Neuronal stem cell (in vitro differentiated cells): Measurements from ENCODE around the gene CUL4B. TPM values are rescaled to one million over a fixed set of nuclear protein-coding genes. Genes with fewer than 3 reads are reported as not detected.
"Not testable (repeated sequence)": the region's sequence is repeated elsewhere in the genome, so short reads cannot be mapped to it uniquely, and the experiment has no call there.

Experiments used
- DNase-seq: peaks from one replicate; pipeline ENCODE4 v3.0.0-alpha.2; 2013; ENCODE audit warnings: low spot score
- H2AFZ ChIP-seq: one replicate; pipeline ENCODE4 v1.6.1; 2013; ENCODE audit warnings: mild to moderate bottlenecking, low read length, inconsistent platforms
- H2AK5ac ChIP-seq: 2 replicates; pipeline ENCODE4 v1.6.1; 2013; ENCODE audit warnings: low read depth, mild to moderate bottlenecking, inconsistent platforms, low read length, moderate library complexity, mixed read lengths
- H2BK120ac ChIP-seq: 2 replicates; pipeline ENCODE4 v1.6.1; 2013; ENCODE audit warnings: low read depth, mild to moderate bottlenecking, inconsistent platforms, low read length, moderate library complexity, mixed read lengths
- H2BK12ac ChIP-seq: one replicate; pipeline ENCODE4 v1.6.1; 2013; ENCODE audit warnings: low read length, inconsistent platforms
- H2BK15ac ChIP-seq: 2 replicates; pipeline ENCODE4 v1.6.1; 2013; ENCODE audit warnings: mild to moderate bottlenecking, low read length, inconsistent platforms, mixed read lengths
- H2BK5ac ChIP-seq: one replicate; pipeline ENCODE4 v1.6.1; 2013; ENCODE audit warnings: inconsistent platforms, mild to moderate bottlenecking, low read length, moderate library complexity
- H3K14ac ChIP-seq: one replicate; pipeline ENCODE4 v1.6.1; 2013; ENCODE audit warnings: low read length, inconsistent platforms
- H3K18ac ChIP-seq: 2 replicates; pipeline ENCODE4 v1.6.1; 2013; ENCODE audit warnings: low read length, inconsistent platforms
- H3K23ac ChIP-seq: 2 replicates; pipeline ENCODE4 v1.6.1; 2013; ENCODE audit warnings: low read depth, mild to moderate bottlenecking, mixed read lengths, low read length, inconsistent platforms; ENCODE audit not compliant: poor library complexity
- H3K27ac ChIP-seq: replicated peaks from 3 replicates; pipeline ENCODE4 v1.5.1; 2013; ENCODE audit warnings: low read length, inconsistent platforms
- H3K27me3 ChIP-seq, 3 experiments: 2 replicates each; pipeline ENCODE4 v1.6.1; 2013; ENCODE audit warnings: low read length in 3 of 3, mild to moderate bottlenecking in 2 of 3, inconsistent platforms in 1 of 3, low read depth in 1 of 3, mixed read lengths in 1 of 3, moderate library complexity in 1 of 3; ENCODE audit not compliant: control insufficient read depth in 3 of 3, insufficient read depth in 3 of 3
- H3K36me3 ChIP-seq, 2 donors: replicated peaks in 1 of 2; 2 replicates each; pipeline ENCODE4 v1.6.1; 2013; ENCODE audit warnings: low read length in 2 of 2; ENCODE audit not compliant: control insufficient read depth in 2 of 2, insufficient read depth in 2 of 2
- H3K4ac ChIP-seq: 2 replicates; pipeline ENCODE4 v1.6.1; 2013; ENCODE audit warnings: inconsistent platforms, mild to moderate bottlenecking, low read length, moderate library complexity
- H3K4me1 ChIP-seq, 2 donors: 1 replicate in 1 of 2; 2 replicates in 1 of 2; pipeline ENCODE4 v1.6.1; 2013; ENCODE audit warnings: low read length in 2 of 2, low read depth in 1 of 2; ENCODE audit not compliant: control insufficient read depth in 2 of 2, insufficient read depth in 1 of 2
- H3K4me2 ChIP-seq: one replicate; pipeline ENCODE4 v1.6.1; 2013; ENCODE audit warnings: mild to moderate bottlenecking, low read length, inconsistent platforms; ENCODE audit not compliant: insufficient read depth, poor library complexity, severe bottlenecking
- H3K4me3 ChIP-seq, 2 donors: 2 replicates each; pipeline ENCODE4 v1.5.1; 2013; ENCODE audit warnings: low read length in 2 of 2, mild to moderate bottlenecking in 2 of 2, inconsistent platforms in 1 of 2, moderate library complexity in 1 of 2
- H3K79me1 ChIP-seq: one replicate; pipeline ENCODE4 v1.6.1; 2013; ENCODE audit warnings: low read depth, mild to moderate bottlenecking, inconsistent platforms, low read length, moderate library complexity
- H3K9ac ChIP-seq: one replicate; pipeline ENCODE4 v1.6.1; 2013; ENCODE audit warnings: mild to moderate bottlenecking, low read depth, low read length, inconsistent platforms; ENCODE audit not compliant: poor library complexity
- H3K9me3 ChIP-seq, 2 donors: replicated peaks in 1 of 2; 2 replicates each; pipeline versions ENCODE3 to v1.6.1; 2013; ENCODE audit warnings: low read length in 2 of 2, mild to moderate bottlenecking in 2 of 2, inconsistent platforms in 1 of 2, low read depth in 1 of 2, mixed read lengths in 1 of 2, moderate library complexity in 1 of 2; ENCODE audit not compliant: control insufficient read depth in 2 of 2, insufficient read depth in 1 of 2
- H4K8ac ChIP-seq: one replicate; pipeline ENCODE4 v1.6.1; 2013; ENCODE audit warnings: low read depth, mild to moderate bottlenecking, inconsistent platforms, low read length, moderate library complexity
- H4K91ac ChIP-seq: one replicate; pipeline ENCODE4 v1.6.1; 2013; ENCODE audit warnings: low read length, low read depth, mild to moderate bottlenecking, inconsistent platforms; ENCODE audit not compliant: poor library complexity
- WGBS, 2 donors: extraction: QIAGEN DNeasy Blood & Tissue Kit; methylation state at CpG; one replicate each; pipeline ENCODE4 v1.1.7; 2013; ENCODE audit warnings: missing lambda C conversion rate in 2 of 2, mixed read lengths in 1 of 2; ENCODE audit not compliant: insufficient read length in 2 of 2, insufficient replicate concordance in 1 of 2; ENCODE audit errors: extremely low coverage in 2 of 2; 5-methylcytosine and 5-hydroxymethylcytosine counted together
- small RNA-seq: library from polyadenylated mRNA; stranded (forward); fragments of <200 nt; extraction: miRNeasy Mini kit (QIAGEN cat#:217004); gene quantifications from one replicate; pipeline ENCODE3, GENCODE V24; 2013; ENCODE audit not compliant: insufficient read depth

The CUL4B gene

GRCh38 chrX:120475447-120475846 is 85.3 kb downstream of the CUL4B start:
- H2BK15ac ChIP-seq, H3K4ac ChIP-seq, H2AFZ ChIP-seq, H4K8ac ChIP-seq, H3K9me3 ChIP-seq, DNase-seq, H2BK120ac ChIP-seq, H3K14ac ChIP-seq, H2BK5ac ChIP-seq, H3K27ac ChIP-seq, H2AK5ac ChIP-seq, H3K4me2 ChIP-seq, H3K4me3 ChIP-seq, H4K91ac ChIP-seq, H3K4me1 ChIP-seq, H3K18ac ChIP-seq, H3K79me1 ChIP-seq, H2BK12ac ChIP-seq, H3K36me3 ChIP-seq, H3K27me3 ChIP-seq, H3K9ac ChIP-seq, H3K23ac ChIP-seq: not testable (repeated sequence)
- WGBS, 2 donors = no CpG with 5 or more reads among the region's 1 CpG

Small RNA genes lying within 50 kb of the gene (small RNA-seq; reads per million reads assigned to genes)
- gene RNU7-37P = not detected
